ENCODE measurements around the gene SEMA6C. TPM values are rescaled to one million over a fixed set of nuclear protein-coding genes. Genes with fewer than 3 reads are reported as not detected.
A peak's percentile ranks its signal among the peaks of the same experiment; 100 is the strongest.
"Not testable (repeated sequence)": the region's sequence is repeated elsewhere in the genome, so short reads cannot be mapped to it uniquely, and the experiment has no call there.

SEMA6C gene
- total and polyA plus RNA-seq, 10 donors, result 2.0 to 9.4 (median 4.2) TPM

DNA sequence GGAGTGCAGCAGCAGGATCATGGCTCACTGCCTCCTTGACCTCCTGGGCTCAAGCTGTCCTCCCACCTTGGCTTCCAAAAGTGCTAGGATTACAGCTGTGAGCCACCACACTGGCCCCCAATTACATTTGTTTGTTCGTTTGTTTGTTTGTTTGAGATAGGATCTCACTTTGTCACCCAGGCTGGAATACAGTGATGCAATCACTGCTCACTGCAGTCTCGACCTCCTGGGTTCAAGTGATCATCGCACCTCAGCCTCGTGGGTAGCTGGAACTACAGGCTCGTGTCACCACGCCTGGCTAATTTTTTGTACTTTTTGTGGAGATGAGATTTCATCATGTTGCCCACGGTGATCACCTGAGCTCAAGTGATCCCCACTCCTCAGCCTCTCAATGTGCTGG, 45.6 kb upstream of the SEMA6C start:
- no peak overlapping the region for H3K27ac ChIP-seq
- 75 to 83% (median 79%) methylated on average over 7 of the region's 7 CpGs for WGBS, 5 donors
- H3K36me3 ChIP-seq, result no peaks in the 10 kb centered on the region
- H3K4me1 ChIP-seq, result peaks cover 16 to 48% (median 35%) of the 10 kb centered on the region in 6 donors
- no peaks in the 10 kb centered on the region for H3K9me3 ChIP-seq
- DNase-seq, result peak; percentile 10
- TF ChIP-seq POLR2A (IDR thresholded peaks at IDR 0.05), result no peak
- TF ChIP-seq, protein P1, sequence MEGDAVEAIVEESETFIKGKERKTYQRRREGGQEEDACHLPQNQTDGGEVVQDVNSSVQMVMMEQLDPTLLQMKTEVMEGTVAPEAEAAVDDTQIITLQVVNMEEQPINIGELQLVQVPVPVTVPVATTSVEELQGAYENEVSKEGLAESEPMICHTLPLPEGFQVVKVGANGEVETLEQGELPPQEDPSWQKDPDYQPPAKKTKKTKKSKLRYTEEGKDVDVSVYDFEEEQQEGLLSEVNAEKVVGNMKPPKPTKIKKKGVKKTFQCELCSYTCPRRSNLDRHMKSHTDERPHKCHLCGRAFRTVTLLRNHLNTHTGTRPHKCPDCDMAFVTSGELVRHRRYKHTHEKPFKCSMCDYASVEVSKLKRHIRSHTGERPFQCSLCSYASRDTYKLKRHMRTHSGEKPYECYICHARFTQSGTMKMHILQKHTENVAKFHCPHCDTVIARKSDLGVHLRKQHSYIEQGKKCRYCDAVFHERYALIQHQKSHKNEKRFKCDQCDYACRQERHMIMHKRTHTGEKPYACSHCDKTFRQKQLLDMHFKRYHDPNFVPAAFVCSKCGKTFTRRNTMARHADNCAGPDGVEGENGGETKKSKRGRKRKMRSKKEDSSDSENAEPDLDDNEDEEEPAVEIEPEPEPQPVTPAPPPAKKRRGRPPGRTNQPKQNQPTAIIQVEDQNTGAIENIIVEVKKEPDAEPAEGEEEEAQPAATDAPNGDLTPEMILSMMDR (IDR thresholded peaks at IDR 0.05 in 8 of 11, conservative IDR thresholded peaks at IDR 0.05 in 3 of 11), result no peak
- no peak for TF ChIP-seq POLR2AphosphoS5 (IDR thresholded peaks at IDR 0.05)
- intact Hi-C loops (cut with DNase I; ENCODE audit: low total_unique reads), result no loop called here
- no peak overlapping the region for H3K4me3 ChIP-seq
- H3K27me3 ChIP-seq (replicated peaks in 1 of 7), result no peaks in the 10 kb centered on the region

DNA sequence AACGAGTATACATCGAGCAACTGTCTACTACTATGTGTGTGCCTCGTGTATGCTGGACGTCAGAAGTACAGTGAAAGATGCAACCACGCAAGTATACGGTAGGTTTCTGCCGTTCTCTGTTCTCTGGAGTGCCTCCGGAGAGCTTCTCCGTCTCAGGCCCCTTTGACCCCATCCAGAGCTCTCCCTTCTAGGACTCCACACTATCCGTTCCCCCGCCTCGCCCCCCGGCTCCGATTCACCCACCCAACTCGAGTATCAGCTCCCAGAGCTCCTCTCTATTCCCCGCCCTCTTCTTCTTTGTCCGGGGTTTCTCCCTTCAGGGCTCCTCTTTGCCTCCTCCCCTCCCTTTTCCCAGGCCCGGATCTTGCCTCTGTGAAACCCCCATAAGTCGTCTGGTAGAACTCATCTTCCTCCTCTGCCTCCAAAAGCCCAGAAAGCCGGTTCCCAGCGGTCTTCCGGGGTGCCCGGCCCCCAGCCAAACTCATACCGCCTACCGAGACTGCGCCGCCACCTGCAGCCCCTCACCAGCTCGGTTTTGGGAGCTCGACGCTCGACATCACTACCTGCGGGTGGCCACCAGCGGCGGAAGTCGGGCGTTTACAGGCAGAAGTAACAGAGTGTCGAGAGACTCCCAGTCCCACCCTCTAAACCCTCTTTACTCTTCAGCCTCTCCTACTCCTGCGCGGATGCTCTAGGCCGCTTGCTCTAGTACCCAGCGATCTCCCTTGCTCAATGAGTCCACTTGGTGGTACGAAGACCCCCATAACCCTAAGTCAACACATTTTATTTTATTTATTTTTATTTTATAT, 43.4 kb upstream of the SEMA6C start, which contains the start of gene VPS72:
VPS72 (minus strand) TSS at position 561 of the 809 bp plus-strand sequence; CDS start at position 485, 76 bp downstream.
- Histone ChIP-seq H3K36me3 (peaks cover 0 to 22% (median 11%) of the 10 kb centered on the region in 6 donors), H3K9me3 (no peaks in the 10 kb centered on the region), H3K27me3 (replicated peaks in 1 of 7) (no peaks in the 10 kb centered on the region), H3K4me3 (peak within 1 kb of the TSS; percentile 71 to 95 (median 80)), H3K27ac (peak within 1 kb of the TSS; percentile 78 to 91 (median 86)), H3K4me1 (peaks cover 16 to 42% (median 29%) of the 10 kb centered on the region in 6 donors)
- DNase-seq, result peak; percentile 96
- intact Hi-C loops (cut with DNase I; ENCODE audit: low total_unique reads), result no loop called here
- peak in 1 of 3 donors; percentile 9 for TF ChIP-seq POLR2A (IDR thresholded peaks at IDR 0.05)
- TF ChIP-seq POLR2AphosphoS5 (IDR thresholded peaks at IDR 0.05), result peak; percentile 88 to 90 (median 90)
- TF ChIP-seq, protein P1 (IDR thresholded peaks at IDR 0.05 in 8 of 11, conservative IDR thresholded peaks at IDR 0.05 in 3 of 11), result peak in 7 of 11 experiments; percentile 9 to 63 (median 40)
- 0 to 1% (median 1%) methylated on average over 42 of the region's 42 CpGs for WGBS, 5 donors

DNA sequence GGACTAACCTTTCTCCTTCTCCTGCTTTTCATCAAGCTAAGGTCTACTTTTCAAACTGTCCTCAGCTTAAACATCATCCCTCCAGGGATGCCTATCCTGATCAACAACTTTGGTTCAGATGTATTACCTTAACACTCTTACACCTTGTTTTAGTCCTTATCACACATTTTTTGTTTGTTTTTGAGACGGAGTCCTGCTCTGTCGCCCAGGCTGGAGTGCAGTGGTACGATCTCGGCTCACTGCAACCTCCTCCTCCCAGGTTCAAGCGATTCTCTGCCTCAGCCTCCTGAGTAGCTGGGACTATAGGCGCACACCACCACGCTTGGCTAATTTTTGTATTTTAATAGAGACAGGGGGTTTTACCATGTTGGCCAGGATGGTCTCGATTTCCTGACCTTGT, 42.2 kb upstream of the SEMA6C start:
- DNase-seq; H3K27me3 ChIP-seq (replicated peaks in 1 of 7); intact Hi-C loops (cut with DNase I; ENCODE audit: low total_unique reads); H3K9me3 ChIP-seq: not testable (repeated sequence)
- Histone ChIP-seq H3K36me3 (peaks cover 0 to 33% (median 22%) of the 10 kb centered on the region in 6 donors), H3K4me3 (peak overlapping the region in 7 of 8 donors; percentile 71 to 95 (median 77)), H3K27ac (peak overlapping the region in 2 of 8 donors; percentile 91), H3K4me1 (peaks cover 16 to 42% (median 28%) of the 10 kb centered on the region in 6 donors)
- WGBS, 5 donors, result 80 to 85% (median 81%) methylated on average over 8 of the region's 8 CpGs

DNA sequence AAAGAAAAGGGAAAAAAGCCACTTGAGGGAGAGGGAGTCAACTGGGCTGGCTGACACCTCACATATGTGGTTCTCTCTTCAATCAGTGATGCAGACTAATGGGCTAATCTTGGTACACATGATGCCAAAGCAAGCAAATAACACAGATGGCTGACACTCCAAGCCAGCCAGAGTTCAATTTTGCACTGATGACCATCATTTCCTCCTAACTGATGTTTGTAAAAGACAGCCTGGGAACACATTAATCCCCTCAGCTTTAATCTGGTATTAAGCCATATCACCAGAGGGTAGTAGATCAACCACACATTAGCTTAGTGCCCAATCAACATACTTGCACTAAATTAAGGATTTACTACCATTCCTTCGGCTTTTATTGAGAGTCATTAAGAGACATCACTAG, 40.8 kb upstream of the SEMA6C start:
- Histone ChIP-seq H3K4me3 (no peak overlapping the region), H3K27ac (no peak overlapping the region), H3K36me3 (peaks cover 0 to 48% (median 37%) of the 10 kb centered on the region in 6 donors), H3K4me1 (peaks cover 16 to 42% (median 28%) of the 10 kb centered on the region in 6 donors), H3K27me3 (replicated peaks in 1 of 7) (no peaks in the 10 kb centered on the region), H3K9me3 (no peaks in the 10 kb centered on the region)
- TF ChIP-seq, protein P1 (IDR thresholded peaks at IDR 0.05 in 8 of 11, conservative IDR thresholded peaks at IDR 0.05 in 3 of 11), result no peak
- TF ChIP-seq POLR2A (IDR thresholded peaks at IDR 0.05), result no peak
- TF ChIP-seq POLR2AphosphoS5 (IDR thresholded peaks at IDR 0.05), result no peak
- DNase-seq, result no peak
- intact Hi-C loops (cut with DNase I; ENCODE audit: low total_unique reads), result no loop called here
- WGBS, 5 donors, result 85 to 100% (median 95%) methylated on average over 1 of the region's 1 CpG

All from spleen (tissue), 11 donors.